Gastrocnemius medialis (tissue), 4 donors: ENCODE measurements around the gene MSANTD7.
"Not testable (repeated sequence)": the region's sequence is repeated elsewhere in the genome, so short reads cannot be mapped to it uniquely, and the experiment has no call there.

ENCODE experiments used
- POLR2A ChIP-seq, 2 donors: fragments of 450-650 bp; IDR thresholded peaks; one replicate each; pipeline ENCODE4 v1.6.1; 2017; ENCODE audit warnings: antibody characterized with exemption in 2 of 2, mild to moderate bottlenecking in 2 of 2, moderate library complexity in 2 of 2
- TF ChIP-seq, protein P1 (sequence below), 5 experiments: fragments of 450-650 bp in 3 of 5; fragments of 200-600 bp in 2 of 5; sonication (generic) in 2 of 5; IDR thresholded peaks in 4 of 5; conservative IDR thresholded peaks in 1 of 5; 1 replicate in 4 of 5; 2 replicates in 1 of 5; pipeline ENCODE4 v1.5.1; 2016 to 2019; ENCODE audit warnings: antibody characterized with exemption in 5 of 5, mild to moderate bottlenecking in 3 of 5, moderate library complexity in 3 of 5

DNA sequence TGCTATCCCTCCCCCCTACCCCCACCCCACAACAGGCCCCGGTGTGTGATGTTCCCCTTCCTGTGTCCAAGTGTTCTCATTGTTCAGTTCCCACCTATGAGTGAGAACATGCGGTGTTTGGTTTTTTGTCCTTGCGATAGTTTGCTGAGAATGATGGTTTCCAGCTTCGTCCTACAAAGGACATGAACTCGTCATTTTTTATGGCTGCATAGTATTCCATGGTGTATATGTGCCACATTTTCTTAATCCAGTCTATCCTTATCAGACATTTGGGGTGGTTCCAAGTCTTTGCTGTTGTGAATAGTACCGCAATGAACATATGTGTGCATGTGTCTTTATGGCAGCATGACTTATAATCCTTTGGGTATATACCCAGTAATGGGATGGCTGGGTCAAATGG, 26.4 kb downstream of the MSANTD7 start:
- TF ChIP-seq POLR2A (IDR thresholded peaks at IDR 0.05): not testable (repeated sequence)
- TF ChIP-seq, protein P1, sequence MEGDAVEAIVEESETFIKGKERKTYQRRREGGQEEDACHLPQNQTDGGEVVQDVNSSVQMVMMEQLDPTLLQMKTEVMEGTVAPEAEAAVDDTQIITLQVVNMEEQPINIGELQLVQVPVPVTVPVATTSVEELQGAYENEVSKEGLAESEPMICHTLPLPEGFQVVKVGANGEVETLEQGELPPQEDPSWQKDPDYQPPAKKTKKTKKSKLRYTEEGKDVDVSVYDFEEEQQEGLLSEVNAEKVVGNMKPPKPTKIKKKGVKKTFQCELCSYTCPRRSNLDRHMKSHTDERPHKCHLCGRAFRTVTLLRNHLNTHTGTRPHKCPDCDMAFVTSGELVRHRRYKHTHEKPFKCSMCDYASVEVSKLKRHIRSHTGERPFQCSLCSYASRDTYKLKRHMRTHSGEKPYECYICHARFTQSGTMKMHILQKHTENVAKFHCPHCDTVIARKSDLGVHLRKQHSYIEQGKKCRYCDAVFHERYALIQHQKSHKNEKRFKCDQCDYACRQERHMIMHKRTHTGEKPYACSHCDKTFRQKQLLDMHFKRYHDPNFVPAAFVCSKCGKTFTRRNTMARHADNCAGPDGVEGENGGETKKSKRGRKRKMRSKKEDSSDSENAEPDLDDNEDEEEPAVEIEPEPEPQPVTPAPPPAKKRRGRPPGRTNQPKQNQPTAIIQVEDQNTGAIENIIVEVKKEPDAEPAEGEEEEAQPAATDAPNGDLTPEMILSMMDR (IDR thresholded peaks at IDR 0.05 in 4 of 5, conservative IDR thresholded peaks at IDR 0.05 in 1 of 5): not testable (repeated sequence)
